Panc1 (cell line): ENCODE results near the gene ERP29.

Source experiments
- CTCF ChIP-seq: fragments of 450-650 bp; IDR thresholded peaks from 2 replicates; pipeline ENCODE4 v1.5.1; 2017; ENCODE audit warnings: mild to moderate bottlenecking
- REST ChIP-seq, 2 experiments: IDR thresholded peaks; 2 replicates each; pipeline ENCODE4 v1.6.1; 2011 to 2012; ENCODE audit warnings: low read depth in 2 of 2, control low read depth in 1 of 2, low read length in 1 of 2, mild to moderate bottlenecking in 1 of 2, moderate library complexity in 1 of 2; ENCODE audit not compliant: insufficient read depth in 1 of 2

- no peak for TF ChIP-seq REST (IDR thresholded peaks at IDR 0.05; ENCODE audit: insufficient read depth in 1 of 2, low read depth in 2 of 2, low read length in 1 of 2)
- no peak for TF ChIP-seq CTCF
These were observed 48.3 kb upstream of the ERP29 start for GRCh38 chr12:111964935-111965334.
